NB4 (cell line): ENCODE results near the gene GPATCH2L.

Experiments
- MYC ChIP-seq: IDR thresholded peaks from 2 replicates; pipeline ENCODE4 v1.6.1; 2011; ENCODE audit warnings: low read depth, low read length
- POLR2A ChIP-seq: IDR thresholded peaks from 2 replicates; pipeline ENCODE4 v1.6.1; 2011; ENCODE audit warnings: mild to moderate bottlenecking; ENCODE audit not compliant: insufficient read length; ENCODE audit errors: extremely low read depth
- TF ChIP-seq, protein P1 (sequence below): IDR thresholded peaks from one replicate; pipeline ENCODE4 v1.5.1; 2012; ENCODE audit warnings: low read depth, low read length

DNA sequence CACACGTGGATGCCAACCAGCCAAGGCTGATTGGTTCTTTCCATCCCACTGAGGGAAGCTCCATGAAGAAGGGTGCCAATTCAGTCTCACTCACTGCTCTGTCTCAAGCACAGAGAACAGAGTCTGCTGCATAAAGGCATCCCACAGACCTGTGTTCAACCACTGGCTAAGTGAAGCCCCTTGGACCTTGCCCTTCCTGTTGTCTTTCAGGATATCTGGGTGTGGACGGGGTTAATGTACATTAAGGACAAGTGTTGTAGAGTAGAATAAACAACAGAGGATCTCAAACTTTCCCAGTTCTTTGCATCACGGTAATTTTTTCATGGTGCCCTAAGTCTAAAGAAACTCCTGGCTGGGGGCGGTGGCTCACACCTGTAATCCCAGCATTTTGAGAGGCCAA, 33.1 kb upstream of the GPATCH2L start:
- TF ChIP-seq, protein P1, sequence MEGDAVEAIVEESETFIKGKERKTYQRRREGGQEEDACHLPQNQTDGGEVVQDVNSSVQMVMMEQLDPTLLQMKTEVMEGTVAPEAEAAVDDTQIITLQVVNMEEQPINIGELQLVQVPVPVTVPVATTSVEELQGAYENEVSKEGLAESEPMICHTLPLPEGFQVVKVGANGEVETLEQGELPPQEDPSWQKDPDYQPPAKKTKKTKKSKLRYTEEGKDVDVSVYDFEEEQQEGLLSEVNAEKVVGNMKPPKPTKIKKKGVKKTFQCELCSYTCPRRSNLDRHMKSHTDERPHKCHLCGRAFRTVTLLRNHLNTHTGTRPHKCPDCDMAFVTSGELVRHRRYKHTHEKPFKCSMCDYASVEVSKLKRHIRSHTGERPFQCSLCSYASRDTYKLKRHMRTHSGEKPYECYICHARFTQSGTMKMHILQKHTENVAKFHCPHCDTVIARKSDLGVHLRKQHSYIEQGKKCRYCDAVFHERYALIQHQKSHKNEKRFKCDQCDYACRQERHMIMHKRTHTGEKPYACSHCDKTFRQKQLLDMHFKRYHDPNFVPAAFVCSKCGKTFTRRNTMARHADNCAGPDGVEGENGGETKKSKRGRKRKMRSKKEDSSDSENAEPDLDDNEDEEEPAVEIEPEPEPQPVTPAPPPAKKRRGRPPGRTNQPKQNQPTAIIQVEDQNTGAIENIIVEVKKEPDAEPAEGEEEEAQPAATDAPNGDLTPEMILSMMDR, result no peak
- no peak for TF ChIP-seq POLR2A
- no peak for TF ChIP-seq MYC
